Keratinocyte (primary cell): ENCODE measurements around the gene MLLT10. TPM values are rescaled to one million over a fixed set of nuclear protein-coding genes. Genes with fewer than 3 reads are reported as not detected.

Source experiments
- DNase-seq: peaks from one replicate; pipeline ENCODE4 v3.0.0-alpha.2; 2011; ENCODE audit warnings: low read depth, missing footprints, low spot score
- FAIRE-seq: peaks from 2 replicates; lab custom pipeline; 2011; peaks lifted over from hg19 to GRCh38; lab: Jason Lieb, UNC
- H2AFZ ChIP-seq: 2 replicates; pipeline ENCODE4 v1.6.0; 2012; ENCODE audit warnings: low read length, control low read depth, inconsistent platforms; ENCODE audit not compliant: control insufficient read depth
- H3K27ac ChIP-seq: 2 replicates; pipeline ENCODE4 v1.5.1; 2011; ENCODE audit warnings: low read length; ENCODE audit not compliant: control insufficient read depth, insufficient read depth
- H3K27me3 ChIP-seq: 3 replicates; pipeline ENCODE4 v1.6.0; 2011; ENCODE audit warnings: low read length; ENCODE audit not compliant: control insufficient read depth, insufficient read depth; ENCODE audit errors: extremely low read depth
- H3K36me3 ChIP-seq, 2 experiments: 2 replicates in 1 of 2; 3 replicates in 1 of 2; pipeline ENCODE4 v1.5.1; 2011; ENCODE audit warnings: low read length in 2 of 2, mild to moderate bottlenecking in 1 of 2; ENCODE audit not compliant: control insufficient read depth in 2 of 2, insufficient read depth in 2 of 2; ENCODE audit errors: extremely low read depth in 1 of 2
- H3K4me1 ChIP-seq: 3 replicates; pipeline ENCODE4 v1.5.1; 2011; ENCODE audit warnings: low read length; ENCODE audit not compliant: control insufficient read depth, insufficient read depth; ENCODE audit errors: extremely low read depth
- H3K4me2 ChIP-seq: 3 replicates; pipeline ENCODE4 v1.6.0; 2011; ENCODE audit warnings: low read depth, low read length; ENCODE audit not compliant: control insufficient read depth, insufficient read depth; ENCODE audit errors: extremely low read depth
- H3K4me3 ChIP-seq, 3 experiments: fragments of 200-600 bp in 1 of 3; sonication (generic) in 1 of 3; 2 replicates in 2 of 3; 3 replicates in 1 of 3; pipeline ENCODE4 v1.5.1; 2011 to 2016; ENCODE audit warnings: low read length in 3 of 3, mild to moderate bottlenecking in 3 of 3, control low read depth in 2 of 3, inconsistent platforms in 1 of 3, low read depth in 1 of 3, mixed read lengths in 1 of 3, mixed run types in 1 of 3, moderate library complexity in 1 of 3; ENCODE audit not compliant: control insufficient read depth in 2 of 3, insufficient read depth in 2 of 3; ENCODE audit errors: extremely low read depth in 1 of 3
- H3K79me2 ChIP-seq: 2 replicates; pipeline ENCODE4 v1.6.0; 2012; ENCODE audit warnings: low read length; ENCODE audit not compliant: control insufficient read depth, insufficient read depth
- H3K9ac ChIP-seq: 3 replicates; pipeline ENCODE4 v1.6.0; 2011; ENCODE audit warnings: low read length; ENCODE audit not compliant: control insufficient read depth, insufficient read depth; ENCODE audit errors: extremely low read depth
- H3K9me1 ChIP-seq: 3 replicates; pipeline ENCODE4 v1.6.0; 2011; ENCODE audit warnings: low read length; ENCODE audit not compliant: control insufficient read depth, insufficient read depth; ENCODE audit errors: extremely low read depth
- H3K9me3 ChIP-seq: 2 replicates; pipeline ENCODE4 v1.5.1; 2012; ENCODE audit warnings: low read depth, low read length; ENCODE audit not compliant: control insufficient read depth
- H4K20me1 ChIP-seq: 3 replicates; pipeline ENCODE4 v1.6.0; 2011; ENCODE audit warnings: low read length; ENCODE audit not compliant: control insufficient read depth, insufficient read depth; ENCODE audit errors: extremely low read depth
- CTCF ChIP-seq, 3 experiments: IDR thresholded peaks in 1 of 3; conservative IDR thresholded peaks in 1 of 3; optimal IDR thresholded peaks in 1 of 3; 2 replicates in 2 of 3; 3 replicates in 1 of 3; pipeline versions ENCODE3 to v1.5.1; 2011; ENCODE audit warnings: low read length in 3 of 3, mild to moderate bottlenecking in 3 of 3, moderate library complexity in 2 of 3, control low read depth in 1 of 3, inconsistent platforms in 1 of 3; ENCODE audit not compliant: insufficient read depth in 2 of 3; ENCODE audit errors: extremely low read depth in 1 of 3
- EZH2 ChIP-seq: IDR thresholded peaks from one replicate; pipeline ENCODE4 v1.6.1; 2012; ENCODE audit warnings: inconsistent platforms, mild to moderate bottlenecking, low read length, moderate library complexity
- dilution Hi-C: fragments of 300-500 bp; cut with MboI; formaldehyde crosslinking; loops from one replicate; pipeline ENCODE4 v1.7.0; 2020; ENCODE audit warnings: low sequenced_read_pairs; ENCODE audit not compliant: extremely low pct_ligation_motif_present
- polyA plus RNA-seq, 5 experiments: library from polyadenylated mRNA; depleted of rRNA in 3 of 5; stranded (reverse) in 3 of 5; stranded (forward) in 1 of 5; unstranded in 1 of 5; fragments of >200 nt; gene quantifications; 1 replicate in 1 of 5; 2 replicates in 3 of 5; 3 replicates in 1 of 5; pipeline versions ENCODE4 v1.2.1 to v1.2.3, GENCODE V29; 2011 to 2012; ENCODE audit warnings: missing spikeins in 2 of 5, low read depth in 1 of 5, low replicate concordance in 1 of 5

Gene MLLT10
- polyA plus RNA-seq, 1 donor (not counting 4 experiments of a cell fraction or from before 2014, with no cell fraction given) = 40.2 TPM

- no peak overlapping the region for H3K27ac ChIP-seq
- dilution Hi-C loops = no loop called here
- no peaks in the 10 kb centered on the region for H3K4me1 ChIP-seq
- TF ChIP-seq CTCF (optimal IDR thresholded peaks at IDR 0.05 in 1 of 3, IDR thresholded peaks at IDR 0.05 in 1 of 3, conservative IDR thresholded peaks at IDR 0.05 in 1 of 3; ENCODE audit: extremely low read depth in 1 of 3, insufficient read depth in 2 of 3, low read length in 3 of 3) = no peak
- no peak for TF ChIP-seq EZH2
- H3K9me1 ChIP-seq = no peaks in the 10 kb centered on the region
- H2AFZ ChIP-seq = no peak overlapping the region
- no peak overlapping the region for H3K9ac ChIP-seq
- H3K36me3 ChIP-seq = no peaks in the 10 kb centered on the region
- no peaks in the 10 kb centered on the region for H3K9me3 ChIP-seq
- no peaks in the 10 kb centered on the region for H3K27me3 ChIP-seq
- H4K20me1 ChIP-seq = no peaks in the 10 kb centered on the region
- H3K79me2 ChIP-seq = no peaks in the 10 kb centered on the region
- no peak for FAIRE-seq
- H3K4me2 ChIP-seq = no peak overlapping the region
- no peak for DNase-seq
- no peak overlapping the region for H3K4me3 ChIP-seq
Observed at GRCh38 chr10:21488246-21488956, 45.6 kb upstream of the MLLT10 start.

GRCh38 chr10:21488957-21489446, 45.0 kb upstream of the MLLT10 start:
- H3K27ac ChIP-seq = no peak overlapping the region
- H3K4me3 ChIP-seq = no peak overlapping the region
- H3K36me3 ChIP-seq = no peaks in the 10 kb centered on the region
- H3K27me3 ChIP-seq = no peaks in the 10 kb centered on the region
- FAIRE-seq = no peak
- no peak overlapping the region for H2AFZ ChIP-seq
- no peaks in the 10 kb centered on the region for H3K79me2 ChIP-seq
- no peak overlapping the region for H3K4me2 ChIP-seq
- TF ChIP-seq EZH2 = no peak
- TF ChIP-seq CTCF (optimal IDR thresholded peaks at IDR 0.05 in 1 of 3, IDR thresholded peaks at IDR 0.05 in 1 of 3, conservative IDR thresholded peaks at IDR 0.05 in 1 of 3; ENCODE audit: extremely low read depth in 1 of 3, insufficient read depth in 2 of 3, low read length in 3 of 3) = no peak
- H4K20me1 ChIP-seq = no peaks in the 10 kb centered on the region
- dilution Hi-C loops = no loop called here
- no peaks in the 10 kb centered on the region for H3K9me1 ChIP-seq
- H3K4me1 ChIP-seq = peaks cover 5% of the 10 kb centered on the region
- no peak overlapping the region for H3K9ac ChIP-seq
- DNase-seq = no peak
- no peaks in the 10 kb centered on the region for H3K9me3 ChIP-seq
